Activated CD8-positive, alpha-beta memory T cell treated with anti-CD3 and anti-CD28 coated beads for 4 hours (primary cell): ENCODE measurements around the gene SCLY.

Experiments used
- DNase-seq, 2 donors: peaks; one replicate each; pipeline ENCODE4 v3.0.0-alpha.2; 2020; ENCODE audit warnings: low read depth in 2 of 2

Gene SCLY

GRCh38 chr2:238139196-238140039 lies 78.6 kb downstream of the SCLY start:
- DNase-seq: no peak

GRCh38 chr2:238140040-238140439 lies 79.2 kb downstream of the SCLY start:
- DNase-seq: no peak

GRCh38 chr2:238140721-238141540 lies 80.1 kb downstream of the SCLY start:
- DNase-seq: no peak

GRCh38 chr2:238141541-238142318 lies 80.9 kb downstream of the SCLY start:
- DNase-seq: no peak

GRCh38 chr2:238142382-238143205 lies 81.8 kb downstream of the SCLY start:
- DNase-seq: no peak

- no peak for DNase-seq
Measured at GRCh38 chr2:238143239-238143951, 82.6 kb downstream of the SCLY start.

GRCh38 chr2:238144262-238144661 lies 83.5 kb downstream of the SCLY start:
- no peak for DNase-seq

- DNase-seq: no peak
Measured at GRCh38 chr2:238145046-238145445, 84.2 kb downstream of the SCLY start.

GRCh38 chr2:238145851-238146250 lies 85.0 kb downstream of the SCLY start:
- DNase-seq: no peak

GRCh38 chr2:238146884-238147544 lies 86.2 kb downstream of the SCLY start:
- DNase-seq: no peak

- DNase-seq: no peak
Measured at GRCh38 chr2:238148981-238149380, 88.2 kb downstream of the SCLY start.
